GM12891 (cell line): ENCODE measurements around the gene FRMD5.
"Not testable (repeated sequence)": the region's sequence is repeated elsewhere in the genome, so short reads cannot be mapped to it uniquely, and the experiment has no call there.

Experiments
- POLR2A ChIP-seq: IDR thresholded peaks from 2 replicates; pipeline ENCODE4 v1.6.1; 2011; ENCODE audit warnings: low read depth, low read length, control low read depth
- POLR2AphosphoS5 ChIP-seq: IDR thresholded peaks from 2 replicates; pipeline ENCODE4 v1.6.1; 2011; ENCODE audit warnings: low read depth, low read length, control low read depth

DNA sequence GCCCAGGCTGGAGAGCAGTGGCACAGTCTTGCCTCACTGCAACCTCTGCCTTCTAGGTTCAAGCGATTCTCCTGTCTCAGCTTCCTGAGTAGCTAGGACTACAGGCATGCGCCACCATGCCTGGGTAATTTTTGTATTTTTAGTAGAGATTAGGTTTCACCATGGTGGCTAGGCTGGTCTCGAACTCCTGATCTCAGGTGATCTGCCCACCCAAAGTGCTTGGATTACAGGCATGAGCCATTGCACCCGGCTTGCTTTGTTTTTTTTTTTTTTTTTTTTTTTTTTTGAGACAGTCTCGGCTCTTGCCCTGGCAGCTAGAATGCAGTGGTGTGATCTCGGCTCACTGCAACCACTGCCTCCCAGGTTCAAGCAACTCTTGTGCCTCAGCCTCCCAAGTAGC is 362.6 kb downstream of the FRMD5 start:
- not testable (repeated sequence) for TF ChIP-seq POLR2A, POLR2AphosphoS5
